Mononuclear cell (primary cell): ENCODE data around the gene GPR18. TPM values are rescaled to one million over a fixed set of nuclear protein-coding genes. Genes with fewer than 3 reads are reported as not detected.
"Not testable (repeated sequence)": the region's sequence is repeated elsewhere in the genome, so short reads cannot be mapped to it uniquely, and the experiment has no call there.

Source experiments
- H3K27me3 ChIP-seq: 2 replicates; pipeline ENCODE4 v1.6.0; 2011; ENCODE audit warnings: low read length, control low read depth; ENCODE audit not compliant: insufficient read depth
- H3K4me1 ChIP-seq: 2 replicates; pipeline ENCODE4 v1.5.1; 2011; ENCODE audit warnings: mild to moderate bottlenecking, low read length, control low read depth; ENCODE audit not compliant: insufficient read depth
- H3K4me3 ChIP-seq: 2 replicates; pipeline ENCODE4 v1.5.1; 2011; ENCODE audit warnings: mild to moderate bottlenecking, low read length, moderate library complexity
- H3K9me3 ChIP-seq: 2 replicates; pipeline ENCODE4 v1.5.1; 2011; ENCODE audit warnings: low read depth, mild to moderate bottlenecking, control low read depth, low read length
- total RNA-seq: library from RNA; depleted of rRNA; stranded (reverse); fragments of >200 nt; gene quantifications from one replicate; pipeline ENCODE4 v1.2.3, GENCODE V29; 2012

Gene GPR18
- total RNA-seq, 1 donor: 38.0 TPM

- H3K9me3 ChIP-seq: no peaks in the 10 kb centered on the region
- peaks cover 38% of the 10 kb centered on the region for H3K4me1 ChIP-seq
Measured at GRCh38 chr13:99265162-99265800, 7.1 kb upstream of the GPR18 start.

GRCh38 chr13:99264051-99264450 lies 5.9 kb upstream of the GPR18 start:
- peaks cover 49% of the 10 kb centered on the region for H3K4me1 ChIP-seq
- no peak overlapping the region for H3K4me3 ChIP-seq
- no peaks in the 10 kb centered on the region for H3K9me3 ChIP-seq
- H3K27me3 ChIP-seq: no peaks in the 10 kb centered on the region

More at GRCh38 chr13:99265162-99265800, 7.1 kb upstream of the GPR18 start:
- H3K4me3 ChIP-seq: no peak overlapping the region
- H3K27me3 ChIP-seq: no peaks in the 10 kb centered on the region

- H3K4me1 ChIP-seq: peaks cover 55% of the 10 kb centered on the region
- no peak overlapping the region for H3K4me3 ChIP-seq
- no peaks in the 10 kb centered on the region for H3K9me3 ChIP-seq
- no peaks in the 10 kb centered on the region for H3K27me3 ChIP-seq
Measured at GRCh38 chr13:99263126-99263785, 5.1 kb upstream of the GPR18 start.

- Histone ChIP-seq H3K4me1 (peaks cover 67% of the 10 kb centered on the region), H3K4me3 (no peak overlapping the region), H3K9me3 (no peaks in the 10 kb centered on the region), H3K27me3 (no peaks in the 10 kb centered on the region)
Measured at GRCh38 chr13:99261059-99261458, 2.9 kb upstream of the GPR18 start.

GRCh38 chr13:99260216-99260615 lies 2.0 kb upstream of the GPR18 start:
- H3K27me3 ChIP-seq: no peaks in the 10 kb centered on the region
- H3K4me1 ChIP-seq: peaks cover 71% of the 10 kb centered on the region
- no peaks in the 10 kb centered on the region for H3K9me3 ChIP-seq
- no peak overlapping the region for H3K4me3 ChIP-seq

- H3K4me1 ChIP-seq: peaks cover 65% of the 10 kb centered on the region
- no peak overlapping the region for H3K4me3 ChIP-seq
- no peaks in the 10 kb centered on the region for H3K27me3 ChIP-seq
- H3K9me3 ChIP-seq: no peaks in the 10 kb centered on the region
Measured at GRCh38 chr13:99258946-99259345, 767 bp upstream of the GPR18 start.

- peak overlapping the region; percentile 63 for H3K4me3 ChIP-seq
- no peaks in the 10 kb centered on the region for H3K9me3 ChIP-seq
- no peaks in the 10 kb centered on the region for H3K27me3 ChIP-seq
- peaks cover 58% of the 10 kb centered on the region for H3K4me1 ChIP-seq
Measured at GRCh38 chr13:99257291-99257690, 888 bp downstream of the GPR18 start.

- Histone ChIP-seq H3K4me1 (peaks cover 61% of the 10 kb centered on the region), H3K9me3 (no peaks in the 10 kb centered on the region), H3K27me3 (no peaks in the 10 kb centered on the region), H3K4me3 (peak overlapping the region; percentile 63)
Measured at GRCh38 chr13:99256709-99257108, 1.5 kb downstream of the GPR18 start.

- Histone ChIP-seq H3K27me3 (no peaks in the 10 kb centered on the region), H3K9me3 (no peaks in the 10 kb centered on the region), H3K4me3 (peak overlapping the region; percentile 63), H3K4me1 (peaks cover 61% of the 10 kb centered on the region)
Measured at GRCh38 chr13:99256283-99256682, 1.9 kb downstream of the GPR18 start.

- Histone ChIP-seq H3K4me1 (peaks cover 52% of the 10 kb centered on the region), H3K4me3 (no peak overlapping the region), H3K9me3 (no peaks in the 10 kb centered on the region), H3K27me3 (no peaks in the 10 kb centered on the region)
Measured at GRCh38 chr13:99255271-99255670, 2.9 kb downstream of the GPR18 start.

- H3K4me3 ChIP-seq: no peak overlapping the region
- H3K4me1 ChIP-seq: peaks cover 48% of the 10 kb centered on the region
- no peaks in the 10 kb centered on the region for H3K9me3 ChIP-seq
- H3K27me3 ChIP-seq: no peaks in the 10 kb centered on the region
Measured at GRCh38 chr13:99254830-99255229, 3.3 kb downstream of the GPR18 start.

GRCh38 chr13:99251921-99252320 lies 6.3 kb downstream of the GPR18 start:
- Histone ChIP-seq H3K9me3 (no peaks in the 10 kb centered on the region), H3K27me3 (no peaks in the 10 kb centered on the region), H3K4me3 (no peak overlapping the region), H3K4me1 (peaks cover 30% of the 10 kb centered on the region)

GRCh38 chr13:99250982-99251825 lies 7.0 kb downstream of the GPR18 start:
- Histone ChIP-seq H3K4me1 (peaks cover 23% of the 10 kb centered on the region), H3K27me3 (no peaks in the 10 kb centered on the region), H3K9me3 (no peaks in the 10 kb centered on the region)

GRCh38 chr13:99249606-99250005 lies 8.6 kb downstream of the GPR18 start:
- H3K4me1 ChIP-seq, H3K9me3 ChIP-seq, H3K27me3 ChIP-seq, H3K4me3 ChIP-seq: not testable (repeated sequence)

More at GRCh38 chr13:99250982-99251825, 7.0 kb downstream of the GPR18 start:
- H3K4me3 ChIP-seq: no peak overlapping the region

- not testable (repeated sequence) for H3K27me3 ChIP-seq, H3K9me3 ChIP-seq, H3K4me3 ChIP-seq, H3K4me1 ChIP-seq
Measured at GRCh38 chr13:99249178-99249577, 9.0 kb downstream of the GPR18 start.
